ENCODE data around the gene PRPF6.

The PRPF6 gene

DNA sequence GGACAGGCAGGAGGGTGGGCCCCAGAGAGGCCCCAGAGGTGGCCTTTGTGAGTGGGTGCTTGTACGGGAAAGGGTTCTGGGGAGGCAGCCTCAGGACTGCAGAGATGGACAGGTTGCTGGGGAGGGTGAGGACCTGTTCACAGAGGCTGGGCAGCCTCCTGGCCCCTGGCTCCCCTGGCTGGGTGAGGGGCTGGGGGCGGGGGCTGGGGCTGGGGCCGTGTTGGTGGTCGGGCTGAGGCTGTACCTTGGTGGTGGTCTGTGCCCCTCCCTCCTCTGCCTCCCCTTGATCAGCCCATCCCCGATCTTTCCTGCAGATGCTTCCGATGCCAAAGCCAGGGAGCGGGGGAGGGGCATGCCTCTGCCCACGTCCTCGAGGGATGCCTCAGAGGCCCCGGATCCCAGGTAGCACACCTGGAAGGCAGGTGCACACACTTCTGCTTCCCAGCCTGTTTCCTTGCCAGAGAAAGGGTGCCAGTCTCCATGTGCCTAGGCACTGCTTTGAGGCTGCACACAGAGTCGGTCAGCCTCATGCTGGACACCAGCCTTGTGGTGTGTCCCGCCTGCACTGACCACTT lies 86.9 kb downstream of the PRPF6 start:
- no peaks in the 10 kb centered on the region for H3K27me3 ChIP-seq (ENCODE audit: control insufficient read depth, insufficient read depth, low read length)
- peaks cover 19% of the 10 kb centered on the region for H3K4me1 ChIP-seq (ENCODE audit: control insufficient read depth, insufficient read depth, low read length)
- H3K27ac ChIP-seq (ENCODE audit: low read depth, low read length) = no peak overlapping the region
- no peaks in the 10 kb centered on the region for H3K9me3 ChIP-seq (ENCODE audit: control insufficient read depth, insufficient read depth, low read depth, low read length)
- H3K4me3 ChIP-seq (ENCODE audit: low read depth, low read length) = no peak overlapping the region
- H3K36me3 ChIP-seq (ENCODE audit: control insufficient read depth, insufficient read depth, low read length) = peaks cover 8% of the 10 kb centered on the region
- H3K9ac ChIP-seq (ENCODE audit: low read length) = no peak overlapping the region

DNA sequence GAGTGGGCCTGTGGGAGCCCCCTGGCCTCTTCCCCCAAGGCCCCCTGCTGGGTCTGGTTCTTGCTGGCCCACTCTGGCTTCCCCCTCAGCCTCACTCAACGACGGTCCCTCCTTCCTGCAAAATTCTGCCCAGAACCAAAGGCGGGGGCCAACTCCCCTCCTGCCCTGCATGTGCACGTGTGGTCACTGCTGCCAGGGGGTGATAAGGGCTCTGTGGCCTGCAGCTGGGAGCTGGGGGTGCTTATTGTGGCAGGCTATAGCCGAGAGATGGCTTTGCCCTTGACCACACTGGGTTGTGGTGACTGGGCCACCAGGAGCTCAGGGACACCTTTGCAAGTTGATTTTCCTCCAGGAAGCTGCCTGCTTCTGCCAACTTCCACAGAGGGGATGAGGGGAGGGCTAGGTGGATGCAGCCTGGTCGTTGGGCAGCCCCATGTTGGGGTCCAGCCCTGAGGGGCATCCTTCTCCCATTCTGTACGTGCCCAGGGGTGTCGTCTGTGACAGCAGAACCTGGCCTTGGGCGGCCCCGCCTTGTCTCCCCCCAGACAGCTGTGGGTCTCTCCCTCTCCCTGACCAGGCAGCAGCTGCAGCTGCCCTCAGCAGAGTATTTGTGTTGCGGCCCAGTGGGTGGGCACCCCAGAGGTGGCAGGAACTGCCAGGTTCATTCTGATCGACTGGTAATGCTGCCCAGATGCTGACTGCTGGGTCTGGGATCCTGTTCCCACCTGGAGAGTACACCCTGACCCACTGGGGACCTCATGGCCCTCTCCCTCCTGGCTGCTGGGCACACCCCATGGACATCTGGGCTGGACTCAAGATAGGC lies 87.7 kb downstream of the PRPF6 start:
- Histone ChIP-seq H3K4me1 (ENCODE audit: control insufficient read depth, insufficient read depth, low read length) (peaks cover 17% of the 10 kb centered on the region), H3K9ac (ENCODE audit: low read length) (no peak overlapping the region), H3K9me3 (ENCODE audit: control insufficient read depth, insufficient read depth, low read depth, low read length) (no peaks in the 10 kb centered on the region), H3K4me3 (ENCODE audit: low read depth, low read length) (no peak overlapping the region), H3K36me3 (ENCODE audit: control insufficient read depth, insufficient read depth, low read length) (peaks cover 9% of the 10 kb centered on the region), H3K27ac (ENCODE audit: low read depth, low read length) (no peak overlapping the region), H3K27me3 (ENCODE audit: control insufficient read depth, insufficient read depth, low read length) (no peaks in the 10 kb centered on the region)

DNA sequence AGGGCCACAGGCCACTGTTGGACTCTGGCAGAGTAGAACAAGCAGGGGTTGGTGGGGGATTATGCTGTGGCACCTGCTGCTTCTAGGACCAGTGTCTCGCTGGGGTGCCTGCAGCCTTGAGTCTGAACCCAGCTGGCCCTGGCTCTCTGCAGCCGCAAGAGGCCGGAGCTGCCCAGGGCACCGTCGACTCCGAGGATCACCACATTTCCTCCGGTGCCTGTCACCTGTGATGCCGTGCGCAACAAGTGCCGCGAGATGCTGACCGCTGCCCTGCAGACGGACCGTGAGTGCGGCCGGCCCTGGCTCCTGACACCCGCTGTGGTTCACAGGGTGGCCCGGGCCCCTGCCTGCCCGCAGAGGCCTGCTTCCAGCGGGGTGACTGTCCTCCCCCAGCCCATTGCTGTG lies 88.3 kb downstream of the PRPF6 start:
- H3K4me1 ChIP-seq (ENCODE audit: control insufficient read depth, insufficient read depth, low read length) = peaks cover 11% of the 10 kb centered on the region
- H3K9ac ChIP-seq (ENCODE audit: low read length) = no peak overlapping the region
- H3K27me3 ChIP-seq (ENCODE audit: control insufficient read depth, insufficient read depth, low read length) = no peaks in the 10 kb centered on the region
- peaks cover 14% of the 10 kb centered on the region for H3K36me3 ChIP-seq (ENCODE audit: control insufficient read depth, insufficient read depth, low read length)
- H3K4me3 ChIP-seq (ENCODE audit: low read depth, low read length) = no peak overlapping the region
- H3K27ac ChIP-seq (ENCODE audit: low read depth, low read length) = no peak overlapping the region
- no peaks in the 10 kb centered on the region for H3K9me3 ChIP-seq (ENCODE audit: control insufficient read depth, insufficient read depth, low read depth, low read length)

DNA sequence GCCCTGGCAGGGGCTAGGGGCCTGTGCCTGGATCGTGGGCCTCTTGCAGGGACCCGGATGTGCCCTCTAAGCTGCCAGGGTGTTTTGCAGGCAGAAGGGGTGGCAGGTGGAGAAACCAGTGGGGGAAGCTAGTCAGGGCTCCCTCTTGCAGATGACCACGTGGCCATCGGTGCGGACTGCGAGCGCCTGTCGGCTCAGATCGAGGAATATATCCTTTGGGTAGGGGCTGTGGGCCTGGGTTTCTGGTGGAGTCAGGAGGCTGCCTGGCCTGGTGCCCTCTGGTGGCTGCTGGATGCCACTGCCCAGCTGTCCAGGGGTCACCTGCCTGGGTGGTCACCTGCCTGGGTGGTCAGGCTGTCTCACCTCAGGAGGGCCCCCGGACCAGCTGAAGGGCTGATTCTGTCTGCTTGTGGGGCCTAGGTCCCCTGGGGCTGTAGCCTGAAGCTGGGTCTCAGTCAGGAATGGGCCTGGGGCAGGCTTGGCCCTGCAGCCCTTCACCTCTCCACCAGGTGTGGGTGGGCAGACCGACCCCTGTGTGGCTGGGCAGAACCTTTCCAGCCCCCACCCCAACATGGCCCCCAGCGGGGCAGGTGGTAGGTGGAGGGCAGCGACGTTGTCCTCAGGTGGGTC lies 88.8 kb downstream of the PRPF6 start:
- Histone ChIP-seq H3K36me3 (ENCODE audit: control insufficient read depth, insufficient read depth, low read length) (peaks cover 15% of the 10 kb centered on the region), H3K4me1 (ENCODE audit: control insufficient read depth, insufficient read depth, low read length) (peaks cover 9% of the 10 kb centered on the region), H3K27ac (ENCODE audit: low read depth, low read length) (no peak overlapping the region), H3K9ac (ENCODE audit: low read length) (no peak overlapping the region), H3K9me3 (ENCODE audit: control insufficient read depth, insufficient read depth, low read depth, low read length) (no peaks in the 10 kb centered on the region), H3K27me3 (ENCODE audit: control insufficient read depth, insufficient read depth, low read length) (no peaks in the 10 kb centered on the region), H3K4me3 (ENCODE audit: low read depth, low read length) (no peak overlapping the region)

- Histone ChIP-seq H3K9ac (ENCODE audit: low read length) (no peak overlapping the region), H3K9me3 (ENCODE audit: control insufficient read depth, insufficient read depth, low read depth, low read length) (no peaks in the 10 kb centered on the region), H3K4me1 (ENCODE audit: control insufficient read depth, insufficient read depth, low read length) (peaks cover 9% of the 10 kb centered on the region), H3K27ac (ENCODE audit: low read depth, low read length) (no peak overlapping the region), H3K36me3 (ENCODE audit: control insufficient read depth, insufficient read depth, low read length) (peaks cover 15% of the 10 kb centered on the region), H3K4me3 (ENCODE audit: low read depth, low read length) (no peak overlapping the region), H3K27me3 (ENCODE audit: control insufficient read depth, insufficient read depth, low read length) (no peaks in the 10 kb centered on the region)
Observed at GRCh38 chr20:64070244-64070993, 89.5 kb downstream of the PRPF6 start.

DNA sequence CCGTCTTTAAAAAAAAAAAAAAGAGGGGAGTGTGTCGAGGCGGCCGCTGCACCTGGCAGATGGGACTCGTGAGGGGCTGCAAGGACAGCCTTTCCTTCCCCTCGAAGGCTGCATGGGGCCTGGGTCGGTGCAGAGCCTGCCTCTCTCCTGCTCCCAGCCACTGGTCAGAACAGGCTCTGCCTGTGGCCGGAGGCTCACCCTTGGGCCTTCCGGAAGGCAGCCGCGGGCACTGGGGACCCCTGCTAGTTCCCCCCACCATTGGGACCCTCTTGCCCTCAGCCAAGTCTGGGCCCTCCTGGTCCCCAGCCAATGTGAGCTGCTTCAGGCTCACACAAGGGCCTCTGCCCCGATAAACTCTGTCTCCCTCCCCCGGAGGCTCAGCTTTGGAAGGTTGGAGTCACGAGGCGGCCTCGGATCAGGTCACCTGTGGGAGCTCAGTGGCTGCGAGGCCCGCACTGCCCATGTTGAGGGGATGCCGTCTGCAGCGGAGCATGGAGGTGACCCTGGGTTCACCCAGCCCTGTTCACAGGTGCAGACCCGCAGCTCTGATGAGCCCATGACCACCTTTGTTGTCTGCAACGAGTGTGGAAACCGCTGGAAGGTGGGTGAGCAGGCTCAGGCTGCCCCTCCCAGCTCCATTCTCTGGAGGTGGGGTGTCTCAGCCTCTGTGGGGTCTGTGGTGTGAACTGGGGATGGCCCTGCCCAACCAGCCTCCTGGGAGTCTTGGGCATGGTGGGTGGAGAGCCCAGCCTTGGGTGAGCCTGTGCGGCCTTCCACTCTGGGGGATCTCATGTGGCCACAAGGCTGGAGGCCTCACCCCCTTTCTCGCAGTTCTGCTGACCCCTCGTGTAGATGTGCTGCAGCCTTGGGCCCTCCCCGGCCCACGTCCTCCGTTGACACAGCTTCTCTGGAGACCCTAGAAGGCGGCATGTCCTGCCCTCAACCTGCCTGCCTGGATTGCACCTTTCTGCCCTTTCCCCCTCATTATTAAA lies 90.7 kb downstream of the PRPF6 start:
- H3K27me3 ChIP-seq (ENCODE audit: control insufficient read depth, insufficient read depth, low read length) = no peaks in the 10 kb centered on the region
- H3K9me3 ChIP-seq (ENCODE audit: control insufficient read depth, insufficient read depth, low read depth, low read length) = no peaks in the 10 kb centered on the region
- no peaks in the 10 kb centered on the region for H3K4me1 ChIP-seq (ENCODE audit: control insufficient read depth, insufficient read depth, low read length)
- H3K9ac ChIP-seq (ENCODE audit: low read length) = no peak overlapping the region
- H3K27ac ChIP-seq (ENCODE audit: low read depth, low read length) = no peak overlapping the region
- peaks cover 15% of the 10 kb centered on the region for H3K36me3 ChIP-seq (ENCODE audit: control insufficient read depth, insufficient read depth, low read length)
- no peak overlapping the region for H3K4me3 ChIP-seq (ENCODE audit: low read depth, low read length)

DNA sequence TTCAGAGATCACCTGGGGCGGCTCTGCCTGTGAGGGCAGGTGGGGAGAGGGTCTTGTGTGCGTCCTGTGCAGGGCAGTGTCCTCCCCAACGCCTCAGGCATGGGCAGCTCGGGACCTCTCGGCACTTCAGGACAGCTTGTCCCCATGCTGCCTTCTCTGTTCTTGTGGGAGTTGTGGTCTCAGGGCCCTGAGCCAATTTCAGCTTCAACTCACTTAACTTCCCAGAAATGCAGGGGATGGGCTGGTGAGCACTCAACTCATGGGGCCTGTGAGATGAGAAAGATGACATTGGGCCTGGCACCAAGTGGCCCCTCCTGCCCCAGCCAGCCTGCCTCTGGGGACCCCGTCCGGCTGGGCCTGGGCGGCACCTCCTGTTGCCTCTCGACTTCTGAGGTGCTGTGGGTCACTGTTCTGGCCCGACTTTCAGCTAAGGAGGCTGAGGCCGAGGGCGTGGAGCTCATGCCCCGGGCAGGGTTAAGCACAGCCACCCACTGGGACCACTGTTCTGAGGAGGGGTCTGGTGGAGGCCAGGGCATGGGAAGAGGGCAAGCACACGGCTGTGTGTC lies 91.6 kb downstream of the PRPF6 start:
- H3K4me1 ChIP-seq (ENCODE audit: control insufficient read depth, insufficient read depth, low read length) = no peaks in the 10 kb centered on the region
- H3K27ac ChIP-seq (ENCODE audit: low read depth, low read length) = no peak overlapping the region
- no peak overlapping the region for H3K9ac ChIP-seq (ENCODE audit: low read length)

GRCh38 chr20:64073476-64074183 lies 92.7 kb downstream of the PRPF6 start:
- Histone ChIP-seq H3K9me3 (ENCODE audit: control insufficient read depth, insufficient read depth, low read depth, low read length) (no peaks in the 10 kb centered on the region), H3K4me3 (ENCODE audit: low read depth, low read length) (no peak overlapping the region), H3K27ac (ENCODE audit: low read depth, low read length) (no peak overlapping the region), H3K9ac (ENCODE audit: low read length) (no peak overlapping the region), H3K4me1 (ENCODE audit: control insufficient read depth, insufficient read depth, low read length) (peaks cover 7% of the 10 kb centered on the region; the same call in 1 of the 2 replicates), H3K27me3 (ENCODE audit: control insufficient read depth, insufficient read depth, low read length) (no peaks in the 10 kb centered on the region), H3K36me3 (ENCODE audit: control insufficient read depth, insufficient read depth, low read length) (peaks cover 15% of the 10 kb centered on the region)

More for the DNA sequence above, 91.6 kb downstream of the PRPF6 start:
- Histone ChIP-seq H3K27me3 (ENCODE audit: control insufficient read depth, insufficient read depth, low read length) (no peaks in the 10 kb centered on the region), H3K4me3 (ENCODE audit: low read depth, low read length) (no peak overlapping the region), H3K9me3 (ENCODE audit: control insufficient read depth, insufficient read depth, low read depth, low read length) (no peaks in the 10 kb centered on the region), H3K36me3 (ENCODE audit: control insufficient read depth, insufficient read depth, low read length) (peaks cover 15% of the 10 kb centered on the region)

- Histone ChIP-seq H3K9ac (ENCODE audit: low read length) (no peak overlapping the region), H3K4me1 (ENCODE audit: control insufficient read depth, insufficient read depth, low read length) (peaks cover 12% of the 10 kb centered on the region; the same call in 1 of the 2 replicates), H3K4me3 (ENCODE audit: low read depth, low read length) (no peak overlapping the region), H3K36me3 (ENCODE audit: control insufficient read depth, insufficient read depth, low read length) (peaks cover 15% of the 10 kb centered on the region), H3K27ac (ENCODE audit: low read depth, low read length) (no peak overlapping the region), H3K9me3 (ENCODE audit: control insufficient read depth, insufficient read depth, low read depth, low read length) (no peaks in the 10 kb centered on the region), H3K27me3 (ENCODE audit: control insufficient read depth, insufficient read depth, low read length) (no peaks in the 10 kb centered on the region)
Observed at GRCh38 chr20:64074184-64074789, 93.4 kb downstream of the PRPF6 start.

All from HUES6 (cell line).